HS-27A (cell line): ENCODE data around the gene USH1G.

ENCODE experiments used
- DNase-seq: peaks from one replicate; pipeline ENCODE4 v3.0.0-alpha.2; 2012; ENCODE audit warnings: low read depth, missing footprints

Gene USH1G

GRCh38 chr17:74954115-74954514, 31.1 kb upstream of the USH1G start:
- DNase-seq: no peak

- DNase-seq: no peak
Observed at GRCh38 chr17:74953134-74953687, 30.2 kb upstream of the USH1G start.

GRCh38 chr17:74952431-74953133, 29.5 kb upstream of the USH1G start:
- DNase-seq: no peak

- no peak for DNase-seq
Observed at GRCh38 chr17:74951680-74952421, 28.8 kb upstream of the USH1G start.

GRCh38 chr17:74951065-74951464, 28.0 kb upstream of the USH1G start:
- no peak for DNase-seq

- DNase-seq: no peak
Observed at GRCh38 chr17:74950207-74950606, 27.2 kb upstream of the USH1G start.

- no peak for DNase-seq
Observed at GRCh38 chr17:74949455-74950115, 26.5 kb upstream of the USH1G start.

- DNase-seq: no peak
Observed at GRCh38 chr17:74947041-74947754, 24.1 kb upstream of the USH1G start.

GRCh38 chr17:74946641-74947040, 23.6 kb upstream of the USH1G start:
- no peak for DNase-seq

- no peak for DNase-seq
Observed at GRCh38 chr17:74945543-74945942, 22.5 kb upstream of the USH1G start.

- DNase-seq: no peak
Observed at GRCh38 chr17:74943808-74944522, 20.9 kb upstream of the USH1G start.

GRCh38 chr17:74941128-74941725, 18.2 kb upstream of the USH1G start:
- no peak for DNase-seq

- no peak for DNase-seq
Observed at GRCh38 chr17:74939534-74939933, 16.5 kb upstream of the USH1G start.

- DNase-seq: no peak
Observed at GRCh38 chr17:74938194-74938950, 15.3 kb upstream of the USH1G start.

GRCh38 chr17:74937064-74938051, 14.3 kb upstream of the USH1G start:
- no peak for DNase-seq

GRCh38 chr17:74936470-74936799, 13.4 kb upstream of the USH1G start:
- no peak for DNase-seq

- DNase-seq: no peak
Observed at GRCh38 chr17:74935585-74936469, 12.8 kb upstream of the USH1G start, which contains the start of gene OTOP3. Gene OTOP3, plus strand, starts transcription at chr17:74935898. Its CDS starts 24 bp downstream, at chr17:74935922.

GRCh38 chr17:74935048-74935447, 12.0 kb upstream of the USH1G start:
- DNase-seq: no peak
